GM19035 (cell line): Measurements from ENCODE around the gene CMTM7.
"Not testable (repeated sequence)": the region's sequence is repeated elsewhere in the genome, so short reads cannot be mapped to it uniquely, and the experiment has no call there.

Experiments
- ATAC-seq: cut with Tn5 transposase; IDR thresholded peaks from one replicate; pipeline ENCODE4 v1.9.1; 2021; ENCODE audit not compliant: unreplicated experiment

The CMTM7 gene

GRCh38 chr3:32381922-32382321, 9.7 kb upstream of the CMTM7 start:
- ATAC-seq, result no peak

DNA sequence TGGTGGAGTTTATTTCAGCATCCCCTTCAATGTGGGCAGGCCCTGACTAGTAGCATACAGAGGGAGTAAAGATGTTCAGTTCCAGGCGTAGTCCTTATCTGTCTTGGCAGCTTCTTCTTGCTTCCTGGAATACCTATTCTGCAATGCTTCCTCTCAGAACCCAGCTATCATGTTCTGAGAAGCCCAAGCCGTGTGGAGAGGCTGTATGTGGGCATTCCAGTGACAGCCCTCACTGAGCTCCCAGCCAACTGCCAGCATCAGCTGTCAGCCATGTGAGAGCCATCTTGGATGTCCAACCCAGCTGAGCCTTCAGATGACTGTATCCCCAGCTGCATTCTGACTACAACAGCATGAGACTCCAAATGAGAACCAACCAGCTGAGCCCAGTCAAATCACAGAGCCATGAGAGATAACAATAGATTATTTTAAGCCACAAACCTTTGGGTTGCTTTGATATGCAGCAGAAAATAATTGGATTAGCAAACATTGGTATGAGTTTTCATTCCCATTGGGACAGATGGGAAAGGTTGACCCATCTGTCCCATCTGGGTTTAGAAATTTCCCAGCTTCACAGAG, 8.4 kb upstream of the CMTM7 start:
- ATAC-seq, result no peak

GRCh38 chr3:32384938-32385337, 6.7 kb upstream of the CMTM7 start:
- no peak for ATAC-seq

DNA sequence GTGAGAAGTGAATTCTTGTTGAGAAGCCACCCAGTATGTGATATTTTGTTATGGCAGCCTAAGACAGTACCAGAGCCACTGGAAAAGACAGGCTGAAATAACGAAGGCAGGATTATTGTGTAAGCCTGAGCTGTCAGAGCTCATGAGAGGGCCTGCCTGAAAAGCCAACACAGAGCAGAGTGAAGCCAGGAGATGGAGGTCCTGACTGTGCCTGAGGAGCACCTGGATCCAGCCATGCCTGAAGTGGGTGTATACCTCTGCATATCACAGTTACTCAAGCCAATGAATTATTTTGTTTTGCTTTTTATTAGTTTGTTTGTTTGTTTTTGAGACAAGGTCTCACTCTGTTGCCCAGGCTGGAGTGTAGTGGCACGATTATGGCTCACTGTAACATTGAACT, 4.1 kb upstream of the CMTM7 start:
- no peak for ATAC-seq

- not testable (repeated sequence) for ATAC-seq
Measured at GRCh38 chr3:32389577-32389976, 2.1 kb upstream of the CMTM7 start.

GRCh38 chr3:32392536-32393302, 1.1 kb downstream of the CMTM7 start:
- no peak for ATAC-seq

DNA sequence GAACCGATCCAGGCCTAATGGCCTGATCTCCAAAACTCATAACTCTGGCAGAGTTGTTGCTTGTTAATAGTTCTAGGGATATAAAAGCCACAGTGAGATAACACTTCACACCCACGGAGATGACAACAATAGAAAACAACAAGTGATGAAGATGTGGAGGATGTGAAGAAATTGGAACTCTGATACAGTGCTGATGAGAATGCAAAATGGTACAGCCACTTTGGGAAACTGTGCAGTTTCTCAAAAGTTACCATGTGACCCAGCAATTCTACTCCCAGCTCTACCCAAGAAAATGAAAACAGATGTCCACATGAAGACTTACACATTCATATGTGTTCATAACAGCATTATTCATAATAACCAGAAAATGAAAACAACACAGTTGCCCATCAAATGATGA, 3.8 kb downstream of the CMTM7 start:
- ATAC-seq, result no peak

DNA sequence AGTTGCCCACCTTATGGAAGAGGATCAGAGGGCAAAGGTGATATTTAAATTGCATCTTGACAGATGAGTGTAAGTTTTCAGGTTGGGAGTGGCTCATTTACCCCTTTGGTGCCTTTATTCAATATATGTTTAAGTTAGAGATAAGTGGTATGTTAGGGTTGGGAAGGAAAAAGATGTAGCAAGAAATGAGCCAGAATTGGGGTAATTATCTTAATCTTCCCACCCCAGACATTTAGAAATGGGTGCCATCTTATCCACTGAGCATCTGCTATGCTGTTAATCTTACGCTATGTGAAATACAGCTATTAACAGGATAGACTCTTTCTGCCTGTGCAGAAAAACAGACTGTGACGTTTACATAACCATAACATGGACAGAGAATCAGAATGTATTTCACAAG, 6.3 kb downstream of the CMTM7 start:
- ATAC-seq, result no peak

GRCh38 chr3:32398531-32398930, 6.9 kb downstream of the CMTM7 start:
- no peak for ATAC-seq

GRCh38 chr3:32399030-32399620, 7.5 kb downstream of the CMTM7 start:
- no peak for ATAC-seq

- no peak for ATAC-seq
Measured at GRCh38 chr3:32401126-32401525, 9.5 kb downstream of the CMTM7 start.

GRCh38 chr3:32401556-32402081, 10.0 kb downstream of the CMTM7 start:
- ATAC-seq, result peak; percentile 65

GRCh38 chr3:32403663-32404062, 12.0 kb downstream of the CMTM7 start:
- no peak for ATAC-seq

DNA sequence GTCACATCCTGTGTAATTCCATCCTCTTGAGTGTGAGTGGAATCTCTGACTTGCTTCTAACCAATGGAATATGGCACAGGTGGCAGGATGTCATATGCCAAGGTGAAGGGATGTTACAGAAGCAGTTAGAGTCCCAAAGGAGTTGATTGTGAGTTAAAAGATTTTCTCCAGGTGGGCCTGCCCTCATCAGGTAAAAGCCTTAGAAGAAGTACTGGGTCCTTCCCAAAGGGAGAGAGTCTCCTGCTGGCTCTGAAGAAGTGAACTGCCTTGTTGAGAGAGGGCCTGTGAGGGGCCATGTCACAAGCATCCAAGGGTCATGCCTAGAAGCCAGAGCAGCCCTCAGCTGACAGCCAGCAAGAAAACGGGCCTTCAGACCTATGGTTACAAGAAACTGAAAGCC, 13.1 kb downstream of the CMTM7 start:
- ATAC-seq, result no peak

DNA sequence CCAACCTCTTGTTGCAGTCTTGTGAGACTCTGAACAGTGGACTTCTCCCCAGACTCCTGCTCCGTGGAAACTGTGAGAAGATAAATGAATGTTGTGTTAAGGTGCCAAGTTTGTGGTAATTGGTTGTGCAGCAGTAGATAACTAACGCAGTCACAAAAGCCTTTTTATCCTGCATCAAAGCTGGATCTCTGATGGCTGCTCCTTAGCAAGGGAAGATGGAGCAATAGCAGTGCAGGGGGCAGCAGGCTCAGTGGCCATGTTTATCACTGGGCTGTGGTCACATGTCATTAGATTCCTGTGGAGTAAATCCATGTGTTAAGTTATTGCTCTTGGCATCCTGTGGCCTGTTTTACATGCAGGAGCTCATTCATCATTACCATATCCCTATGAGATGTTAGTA, 13.5 kb downstream of the CMTM7 start:
- ATAC-seq, result no peak

DNA sequence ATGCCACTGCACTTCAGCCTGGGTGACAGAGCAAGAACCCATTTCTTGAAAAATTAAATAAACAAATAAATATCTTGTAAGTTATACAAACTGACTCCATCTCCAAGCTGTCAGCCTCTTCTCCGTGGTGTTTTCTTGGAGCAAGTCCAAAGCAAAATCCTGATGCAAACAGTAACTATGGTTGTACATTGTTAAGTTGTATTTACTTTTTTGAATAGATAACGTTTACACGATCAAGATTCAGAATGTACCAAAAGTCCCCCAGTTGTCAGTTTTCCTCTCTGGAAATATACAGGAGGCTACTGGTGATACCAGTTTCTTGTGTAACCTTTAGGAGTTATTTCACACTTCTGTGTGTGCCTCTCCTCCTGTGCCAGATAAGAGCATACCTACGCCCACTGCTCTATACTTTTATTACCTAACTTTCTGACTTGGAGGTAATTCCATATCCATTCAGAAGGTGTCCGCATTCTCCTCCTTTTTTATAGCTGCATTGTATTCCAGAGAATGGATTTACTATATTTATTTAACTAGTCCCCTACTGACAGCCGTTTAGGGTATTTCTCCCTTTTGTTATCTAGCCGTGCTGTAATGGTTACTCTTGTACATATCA, 14.2 kb downstream of the CMTM7 start:
- no peak for ATAC-seq

- ATAC-seq, result no peak
Measured at GRCh38 chr3:32406486-32407408, 15.1 kb downstream of the CMTM7 start.

DNA sequence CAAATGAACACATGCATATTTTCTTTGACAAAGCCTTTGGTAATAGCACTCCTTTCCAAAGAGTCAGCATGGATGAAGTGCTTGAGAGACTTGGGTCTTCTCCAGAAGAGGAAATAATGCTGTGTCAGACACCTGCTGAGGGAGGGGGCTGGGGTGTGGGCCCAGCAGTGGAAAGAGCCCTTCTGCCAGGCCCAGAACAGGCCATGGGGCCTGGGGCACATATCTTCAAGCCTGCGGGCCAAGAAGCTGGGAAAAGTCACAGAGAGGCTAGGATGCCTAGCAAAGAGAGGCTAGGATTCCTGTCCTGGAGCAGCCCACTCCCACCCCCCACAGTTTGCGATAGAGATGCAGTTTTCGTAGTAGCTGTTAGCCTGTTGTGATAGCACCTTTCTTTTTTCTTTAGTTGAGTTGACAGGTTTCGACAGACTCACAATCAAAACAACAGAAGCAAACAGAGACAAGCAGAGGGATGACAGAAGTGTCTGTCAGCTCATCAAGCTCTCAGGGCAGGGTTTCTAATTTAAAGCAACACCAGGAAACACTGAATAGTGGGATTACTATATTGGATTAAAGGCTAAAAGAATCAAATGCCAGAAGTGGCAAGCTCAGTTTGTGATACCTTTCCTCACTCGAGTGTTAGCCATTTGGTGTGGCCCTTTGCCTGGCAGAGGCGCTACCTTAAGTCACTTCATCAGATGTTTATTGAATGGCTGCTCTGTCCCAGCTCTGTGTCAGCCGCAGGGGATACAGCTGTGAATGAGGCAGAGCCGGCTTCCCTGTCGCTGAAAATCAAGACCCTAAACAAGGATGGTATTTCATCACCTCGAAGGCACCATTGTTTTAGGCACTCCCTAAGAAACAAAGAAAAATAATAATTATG, 19.0 kb downstream of the CMTM7 start:
- no peak for ATAC-seq

DNA sequence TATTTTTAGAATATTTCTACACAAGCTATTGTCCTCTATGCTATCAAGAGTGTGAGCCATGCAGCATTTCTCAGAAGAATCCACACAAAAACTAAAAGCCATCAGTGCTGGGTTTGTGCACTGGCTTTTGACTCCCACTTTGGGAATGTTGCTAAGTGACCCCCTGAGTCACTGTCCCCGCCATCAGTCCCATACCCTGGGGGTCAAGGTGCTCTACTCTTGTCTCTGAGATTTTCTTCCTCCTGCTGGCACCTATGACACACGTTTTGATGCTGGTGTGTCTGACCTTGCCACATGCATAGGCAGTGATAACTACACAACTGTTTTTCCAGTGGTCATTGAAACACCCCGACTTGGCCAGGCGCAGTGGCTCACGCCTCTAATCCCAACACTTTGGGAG, 19.8 kb downstream of the CMTM7 start:
- no peak for ATAC-seq

- ATAC-seq, result no peak
Measured at GRCh38 chr3:32412887-32413286, 21.2 kb downstream of the CMTM7 start.
